ENCODE data around the gene CHPF. TPM values are rescaled to one million over a fixed set of nuclear protein-coding genes. Genes with fewer than 3 reads are reported as not detected.

Gene CHPF
- total RNA-seq, 1 experiment from 2014 or later, result 228 TPM

- intact Hi-C loops (cut with micrococcal nuclease), result no loop called here
- CTCF ChIA-PET, result interaction anchor here (1.0 kb wide), 1 partner anchor 10 kb away, joined by 3 read pairs; a partner anchor contains a TSS
These were observed 38.0 kb downstream of the CHPF start for GRCh38 chr2:219505585-219505984.

More at GRCh38 chr2:219505585-219505984, 38.0 kb downstream of the CHPF start:
- Histone ChIP-seq H3K9me2 (ENCODE audit: insufficient read depth) (no peaks in the 10 kb centered on the region), H4K20me1 (ENCODE audit: insufficient read depth) (no peaks in the 10 kb centered on the region), H3K27ac (ENCODE audit: low read depth, low read length) (no peak overlapping the region), H3K9ac (ENCODE audit: low read length) (no peak overlapping the region), H2AFZ (ENCODE audit: low read depth, low read length, poor library complexity, severe bottlenecking) (no peak overlapping the region), H3K27me3 (ENCODE audit: insufficient read depth, low read length) (no peaks in the 10 kb centered on the region), H3K4me1 (ENCODE audit: control insufficient read depth in 1 of 2, insufficient read depth in 2 of 2, low read length in 2 of 2) (peaks cover 0 to 34% of the 10 kb centered on the region in 2 experiments; a peak in 2 of 4 replicates), H3K36me3 (ENCODE audit: control insufficient read depth in 1 of 2, insufficient read depth in 2 of 2, low read length in 2 of 2) (peaks cover 6% of the 10 kb centered on the region in 2 experiments; a peak in 1 of 4 replicates), H3K4me3 (replicated peaks in 1 of 2; ENCODE audit: low read depth in 1 of 2, low read length in 2 of 2) (no peak overlapping the region), H3K4me2 (ENCODE audit: low read length) (no peak overlapping the region), H3K9me3 (ENCODE audit: control insufficient read depth in 1 of 2, insufficient read depth in 1 of 2, low read depth in 1 of 2, low read length in 2 of 2) (no peaks in the 10 kb centered on the region), H3K79me2 (ENCODE audit: insufficient read depth, low read length) (no peaks in the 10 kb centered on the region)
- POLR2A ChIA-PET, result no interaction called here
- DNase-seq (ENCODE audit: low read depth, low spot score), result no peak
- no TSS peak for BruUV-seq (replicated peaks)
- RAD21 ChIA-PET (ENCODE audit: low non-redundant PET in 1 of 2, low total read pairs in 2 of 2, uncharacterized antibody in 2 of 2, unreplicated experiment in 2 of 2), result no interaction called here
- TF ChIP-seq CEBPB (IDR thresholded peaks at IDR 0.05; ENCODE audit: low read depth) (no peak), MAX (IDR thresholded peaks at IDR 0.05) (no peak), REST (IDR thresholded peaks at IDR 0.05; ENCODE audit: low read depth) (no peak), ZNF274 (IDR thresholded peaks at IDR 0.05; ENCODE audit: low read depth, low read length) (no peak), TCF7L2 (IDR thresholded peaks at IDR 0.05; ENCODE audit: borderline replicate concordance, extremely low read depth, insufficient read depth, insufficient read length) (no peak), EGR1 (IDR thresholded peaks at IDR 0.05; ENCODE audit: low read depth) (no peak), CBX3 (IDR thresholded peaks at IDR 0.05; ENCODE audit: low read depth) (no peak), POLR2A (IDR thresholded peaks at IDR 0.05; ENCODE audit: borderline replicate concordance, extremely low read depth, insufficient read depth, insufficient read length) (no peak), ATF3 (IDR thresholded peaks at IDR 0.05) (no peak), YY1 (IDR thresholded peaks at IDR 0.05; ENCODE audit: extremely low read depth, insufficient replicate concordance, low read depth, low read length) (no peak), EZH2phosphoT487 (IDR thresholded peaks at IDR 0.05; ENCODE audit: borderline replicate concordance) (no peak), FOSL1 (IDR thresholded peaks at IDR 0.05; ENCODE audit: low read depth) (no peak), ZBTB33 (IDR thresholded peaks at IDR 0.05; ENCODE audit: extremely low read depth, insufficient replicate concordance, low read length) (no peak), SRF (IDR thresholded peaks at IDR 0.05; ENCODE audit: low read depth) (no peak), RAD21 (IDR thresholded peaks at IDR 0.05; ENCODE audit: low read depth) (no peak), EZH2 (IDR thresholded peaks at IDR 0.05) (no peak), ZFX (IDR thresholded peaks at IDR 0.05) (no peak)
- ATAC-seq, result no peak

All from HCT116 (cell line).